Osteocyte (in vitro differentiated cells): ENCODE results near the gene ANKS1B. TPM values are rescaled to one million over a fixed set of nuclear protein-coding genes. Genes with fewer than 3 reads are reported as not detected.
"Not testable (repeated sequence)": the region's sequence is repeated elsewhere in the genome, so short reads cannot be mapped to it uniquely, and the experiment has no call there.

ENCODE experiments used
- DNase-seq: peaks from one replicate; pipeline ENCODE4 v3.0.0; 2021; ENCODE audit warnings: mixed read lengths; ENCODE audit not compliant: unreplicated experiment; ENCODE audit errors: extremely low spot score
- H3K27ac Mint-ChIP-seq: one replicate; pipeline ENCODE4 v1.8.0; 2021; ENCODE audit warnings: mild to moderate bottlenecking, mixed read lengths; ENCODE audit not compliant: unreplicated experiment
- H3K27me3 Mint-ChIP-seq: one replicate; pipeline ENCODE4 v1.8.0; 2021; ENCODE audit warnings: mixed read lengths; ENCODE audit not compliant: unreplicated experiment
- H3K36me3 Mint-ChIP-seq: one replicate; pipeline ENCODE4 v1.8.0; 2021; ENCODE audit warnings: mixed read lengths; ENCODE audit not compliant: unreplicated experiment
- H3K4me1 Mint-ChIP-seq: one replicate; pipeline ENCODE4 v1.8.0; 2021; ENCODE audit warnings: mixed read lengths; ENCODE audit not compliant: unreplicated experiment
- H3K4me3 Mint-ChIP-seq: one replicate; pipeline ENCODE4 v1.8.0; 2021; ENCODE audit warnings: mild to moderate bottlenecking, moderate library complexity, mixed read lengths; ENCODE audit not compliant: unreplicated experiment
- H3K9me3 Mint-ChIP-seq: one replicate; pipeline ENCODE4 v1.8.0; 2021; ENCODE audit warnings: mixed read lengths; ENCODE audit not compliant: unreplicated experiment
- total RNA-seq: library from RNA; stranded (reverse); gene quantifications from 2 replicates; pipeline ENCODE4 v1.2.1, GENCODE V29; 2021
- TF ChIP-seq, protein P1 (sequence below): fragments of 200-600 bp; sonication (generic); IDR thresholded peaks from 2 replicates; pipeline ENCODE4 v1.5.0; 2021; ENCODE audit warnings: antibody characterized with exemption, mild to moderate bottlenecking, moderate library complexity

Gene ANKS1B
- total RNA-seq, 1 donor from 2014 or later: 0.70 TPM

DNA sequence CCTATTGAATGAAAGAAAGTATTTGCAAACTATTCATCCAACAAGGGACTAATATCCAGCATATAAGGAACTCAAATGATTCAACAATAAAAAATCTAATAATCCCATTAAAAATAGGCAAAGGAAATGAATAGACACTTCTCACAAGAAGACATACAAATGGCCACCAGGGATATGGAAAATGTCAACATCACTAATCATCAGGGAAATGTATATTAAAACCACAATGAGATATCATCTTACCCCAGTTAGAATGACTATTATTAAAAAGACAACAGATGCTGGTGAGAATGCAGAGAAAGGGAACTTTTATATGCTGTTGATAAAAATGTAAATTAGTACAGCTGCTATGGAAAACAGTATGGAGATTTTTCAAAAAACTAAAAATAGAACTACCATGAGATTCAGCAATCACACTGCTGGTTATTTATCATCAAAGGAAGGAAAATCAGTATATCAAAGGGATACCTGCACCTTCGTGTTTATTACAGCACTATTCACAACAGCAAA lies 247.9 kb downstream of the ANKS1B start:
- DNase-seq: no peak
- H3K9me3 Mint-ChIP-seq: peaks cover 5% of the 10 kb centered on the region
- H3K4me3 Mint-ChIP-seq: no peak overlapping the region
- no peak overlapping the region for H3K27ac Mint-ChIP-seq
- no peaks in the 10 kb centered on the region for H3K27me3 Mint-ChIP-seq
- no peaks in the 10 kb centered on the region for H3K4me1 Mint-ChIP-seq
- TF ChIP-seq, protein P1, sequence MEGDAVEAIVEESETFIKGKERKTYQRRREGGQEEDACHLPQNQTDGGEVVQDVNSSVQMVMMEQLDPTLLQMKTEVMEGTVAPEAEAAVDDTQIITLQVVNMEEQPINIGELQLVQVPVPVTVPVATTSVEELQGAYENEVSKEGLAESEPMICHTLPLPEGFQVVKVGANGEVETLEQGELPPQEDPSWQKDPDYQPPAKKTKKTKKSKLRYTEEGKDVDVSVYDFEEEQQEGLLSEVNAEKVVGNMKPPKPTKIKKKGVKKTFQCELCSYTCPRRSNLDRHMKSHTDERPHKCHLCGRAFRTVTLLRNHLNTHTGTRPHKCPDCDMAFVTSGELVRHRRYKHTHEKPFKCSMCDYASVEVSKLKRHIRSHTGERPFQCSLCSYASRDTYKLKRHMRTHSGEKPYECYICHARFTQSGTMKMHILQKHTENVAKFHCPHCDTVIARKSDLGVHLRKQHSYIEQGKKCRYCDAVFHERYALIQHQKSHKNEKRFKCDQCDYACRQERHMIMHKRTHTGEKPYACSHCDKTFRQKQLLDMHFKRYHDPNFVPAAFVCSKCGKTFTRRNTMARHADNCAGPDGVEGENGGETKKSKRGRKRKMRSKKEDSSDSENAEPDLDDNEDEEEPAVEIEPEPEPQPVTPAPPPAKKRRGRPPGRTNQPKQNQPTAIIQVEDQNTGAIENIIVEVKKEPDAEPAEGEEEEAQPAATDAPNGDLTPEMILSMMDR: no peak
- no peaks in the 10 kb centered on the region for H3K36me3 Mint-ChIP-seq

GRCh38 chr12:99732131-99732530 lies 252.6 kb downstream of the ANKS1B start:
- DNase-seq: no peak
- Mint-ChIP-seq H3K27me3 (no peaks in the 10 kb centered on the region), H3K4me1 (no peaks in the 10 kb centered on the region)

DNA sequence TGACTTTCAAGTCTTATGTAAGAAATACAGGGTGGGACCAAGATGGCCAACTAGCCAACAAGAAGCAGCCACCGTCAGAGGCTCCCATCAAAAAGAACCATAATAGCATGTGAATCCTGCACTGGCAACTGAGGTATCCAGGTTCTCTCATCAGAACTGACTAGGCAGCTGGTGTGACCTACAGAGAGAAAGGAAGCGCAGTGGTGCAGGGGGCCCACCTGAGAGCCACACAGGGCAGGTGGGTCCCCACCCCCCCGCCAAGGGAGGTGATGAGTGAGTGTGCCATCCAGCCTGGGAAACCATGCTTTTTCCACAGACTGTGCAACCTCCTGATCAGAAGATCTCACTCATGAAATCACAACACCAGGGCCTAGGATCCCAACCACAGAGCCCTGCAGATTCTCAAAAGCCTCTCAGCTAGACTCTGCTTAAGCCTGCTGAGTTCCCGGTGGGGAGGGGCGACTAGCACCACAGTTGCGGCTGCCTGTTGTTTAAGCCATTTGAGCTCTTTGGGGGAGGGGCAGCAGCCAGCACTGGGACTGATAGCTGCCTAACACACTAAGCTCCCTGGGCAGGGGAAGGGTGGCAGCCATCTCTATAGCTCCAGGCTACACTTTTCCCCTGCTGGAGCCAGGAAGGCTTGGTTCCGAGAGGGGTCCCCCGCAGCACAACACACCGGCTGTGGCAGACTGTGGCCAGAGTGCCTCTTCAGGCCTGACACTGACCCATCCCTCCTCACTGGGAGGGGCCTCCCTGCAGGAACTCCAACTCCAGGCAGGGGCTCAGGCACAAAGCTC lies 261.8 kb downstream of the ANKS1B start:
- Mint-ChIP-seq H3K4me3 (no peak overlapping the region), H3K27ac (no peak overlapping the region), H3K27me3 (no peaks in the 10 kb centered on the region), H3K9me3 (peaks cover 26% of the 10 kb centered on the region), H3K36me3 (no peaks in the 10 kb centered on the region), H3K4me1 (no peaks in the 10 kb centered on the region)
- no peak for DNase-seq
- TF ChIP-seq, protein P1: no peak

More at GRCh38 chr12:99732131-99732530, 252.6 kb downstream of the ANKS1B start:
- Mint-ChIP-seq H3K36me3 (no peaks in the 10 kb centered on the region), H3K4me3 (no peak overlapping the region), H3K9me3 (peaks cover 8% of the 10 kb centered on the region), H3K27ac (no peak overlapping the region)
- TF ChIP-seq, protein P1: no peak

GRCh38 chr12:99721715-99722275 lies 262.9 kb downstream of the ANKS1B start:
- H3K4me3 Mint-ChIP-seq: no peak overlapping the region
- H3K27ac Mint-ChIP-seq: no peak overlapping the region
- DNase-seq: no peak
- no peaks in the 10 kb centered on the region for H3K36me3 Mint-ChIP-seq
- peaks cover 22% of the 10 kb centered on the region for H3K9me3 Mint-ChIP-seq
- TF ChIP-seq, protein P1: no peak
- H3K27me3 Mint-ChIP-seq: no peaks in the 10 kb centered on the region
- H3K4me1 Mint-ChIP-seq: no peaks in the 10 kb centered on the region

DNA sequence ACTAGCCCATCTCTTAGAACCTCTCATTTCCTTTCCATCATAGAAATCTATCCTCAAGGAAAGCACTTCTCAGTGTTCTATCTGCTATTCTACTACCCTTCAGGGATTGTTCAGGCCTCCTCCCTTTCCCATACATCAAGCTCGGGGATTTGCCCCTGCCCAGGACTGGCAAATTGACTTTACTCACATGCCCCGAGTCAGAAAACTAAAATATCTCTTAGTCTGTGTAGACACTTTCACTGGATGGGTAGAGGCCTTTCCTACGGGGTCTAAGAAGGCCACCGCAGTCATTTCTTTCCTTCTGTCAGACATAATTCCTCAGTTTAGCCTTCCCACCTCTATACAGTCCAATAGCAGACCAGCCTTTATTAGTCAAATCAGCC lies 264.7 kb downstream of the ANKS1B start:
- peaks cover 25% of the 10 kb centered on the region for H3K9me3 Mint-ChIP-seq
- not testable (repeated sequence) for H3K36me3 Mint-ChIP-seq, H3K27ac Mint-ChIP-seq, DNase-seq, H3K4me1 Mint-ChIP-seq, H3K27me3 Mint-ChIP-seq, H3K4me3 Mint-ChIP-seq

DNA sequence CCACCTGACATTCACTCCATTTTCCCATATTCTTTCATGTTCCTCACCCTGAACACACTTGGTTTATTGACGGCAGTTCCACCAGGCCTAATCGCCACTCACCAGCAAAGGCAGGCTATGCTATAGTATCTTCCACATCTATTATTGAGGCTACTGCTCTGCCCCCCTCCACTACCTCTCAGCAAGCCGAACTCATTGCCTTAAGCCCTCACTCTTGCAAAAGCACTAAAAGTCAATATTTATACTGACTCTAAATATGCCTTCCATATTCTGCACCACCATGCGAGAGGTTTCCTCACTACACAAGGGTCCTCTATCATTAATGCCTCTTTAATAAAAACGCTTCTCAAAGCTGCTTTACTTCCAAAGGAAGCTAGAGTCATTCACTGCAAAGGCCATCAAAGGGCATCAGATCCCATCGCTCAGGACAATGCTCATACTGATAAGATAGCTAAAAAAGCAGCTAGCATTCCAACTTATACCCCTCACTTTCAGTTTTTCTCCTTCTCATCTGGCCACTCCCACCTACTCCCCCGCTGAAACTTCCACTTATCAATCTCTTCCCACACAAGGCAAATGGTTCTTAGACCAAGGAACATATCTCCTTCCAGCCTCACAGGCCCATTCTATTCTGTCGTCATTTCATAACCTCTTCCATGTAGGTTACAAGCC lies 265.2 kb downstream of the ANKS1B start:
- H3K4me3 Mint-ChIP-seq, H3K36me3 Mint-ChIP-seq, H3K27ac Mint-ChIP-seq, H3K4me1 Mint-ChIP-seq, H3K27me3 Mint-ChIP-seq, DNase-seq: not testable (repeated sequence)
- peaks cover 20% of the 10 kb centered on the region for H3K9me3 Mint-ChIP-seq

- H3K9me3 Mint-ChIP-seq: peaks cover 17% of the 10 kb centered on the region
- not testable (repeated sequence) for DNase-seq, H3K27ac Mint-ChIP-seq, H3K27me3 Mint-ChIP-seq, H3K36me3 Mint-ChIP-seq, H3K4me3 Mint-ChIP-seq, H3K4me1 Mint-ChIP-seq
Observed at GRCh38 chr12:99715841-99716510, 268.8 kb downstream of the ANKS1B start.

DNA sequence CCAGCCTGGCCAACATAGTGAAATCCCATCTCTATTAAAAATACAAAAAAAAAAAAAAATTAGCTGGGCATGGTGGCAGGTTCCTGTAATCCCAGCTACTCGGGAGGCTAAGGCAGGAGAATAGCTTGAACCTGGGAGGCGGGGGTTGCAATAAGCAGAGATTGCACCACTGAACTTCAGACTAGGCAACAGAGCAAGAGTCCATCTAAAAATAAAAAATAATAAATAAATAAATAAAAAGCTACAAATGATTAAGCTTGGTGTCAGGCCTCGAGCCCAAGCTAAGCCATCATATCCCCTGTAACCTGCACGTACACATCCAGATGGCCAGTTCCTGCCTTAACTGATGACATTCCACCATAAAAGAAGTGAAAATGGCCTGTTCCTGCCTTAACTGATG lies 269.8 kb downstream of the ANKS1B start:
- not testable (repeated sequence) for DNase-seq, H3K36me3 Mint-ChIP-seq, H3K4me3 Mint-ChIP-seq, H3K27me3 Mint-ChIP-seq, H3K27ac Mint-ChIP-seq, H3K4me1 Mint-ChIP-seq
- H3K9me3 Mint-ChIP-seq: peaks cover 17% of the 10 kb centered on the region
